Thymus (tissue), 11 donors: Measurements from ENCODE around the gene ILDR2. TPM values are rescaled to one million over a fixed set of nuclear protein-coding genes. Genes with fewer than 3 reads are reported as not detected.

Source experiments
- DNase-seq, 9 donors: peaks; one replicate each; pipeline ENCODE4 v3.0.0-alpha.2; 2013; ENCODE audit warnings: low spot score in 9 of 9, low read depth in 6 of 9, missing footprints in 1 of 9
- H3K27ac ChIP-seq, 2 donors: one replicate each; pipeline ENCODE4 v1.5.1; 2013; ENCODE audit warnings: control low read depth in 1 of 2, low read depth in 1 of 2, low read length in 1 of 2, mild to moderate bottlenecking in 1 of 2, moderate library complexity in 1 of 2
- H3K27me3 ChIP-seq, 2 donors: one replicate each; pipeline ENCODE4 v1.5.1; 2013; ENCODE audit warnings: low read length in 1 of 2; ENCODE audit not compliant: control insufficient read depth in 2 of 2, insufficient read depth in 1 of 2
- H3K36me3 ChIP-seq, 2 donors: one replicate each; pipeline ENCODE4 v1.5.1; 2013; ENCODE audit warnings: low read length in 1 of 2, mild to moderate bottlenecking in 1 of 2, moderate library complexity in 1 of 2; ENCODE audit not compliant: control insufficient read depth in 2 of 2, insufficient read depth in 2 of 2
- H3K4me1 ChIP-seq, 2 donors: one replicate each; pipeline ENCODE4 v1.5.1; 2013; ENCODE audit warnings: low read length in 2 of 2; ENCODE audit not compliant: control insufficient read depth in 2 of 2, insufficient read depth in 2 of 2
- H3K4me3 ChIP-seq, 2 donors: one replicate each; pipeline ENCODE4 v1.5.1; 2013; ENCODE audit warnings: low read length in 2 of 2, control low read depth in 1 of 2, mild to moderate bottlenecking in 1 of 2
- H3K9me3 ChIP-seq, 2 donors: one replicate each; pipeline ENCODE4 v1.5.1; 2013; ENCODE audit warnings: low read length in 1 of 2, mild to moderate bottlenecking in 1 of 2; ENCODE audit not compliant: control insufficient read depth in 2 of 2, insufficient read depth in 1 of 2
- WGBS: extraction: QIAGEN DNeasy Blood & Tissue Kit; methylation state at CpG from one replicate; pipeline ENCODE4 v1.1.7; 2013; 5-methylcytosine and 5-hydroxymethylcytosine counted together
- polyA plus RNA-seq: library from polyadenylated mRNA; stranded (reverse); fragments of 200-250 nt; gene quantifications from one replicate; pipeline ENCODE4 v1.2.3, GENCODE V29; 2013
- total RNA-seq: library from RNA; stranded (reverse); fragments of 120-200 nt; gene quantifications from one replicate; pipeline ENCODE4 v1.2.4, GENCODE V29; 2013
- donor health status: healthy.

Gene ILDR2
- total and polyA plus RNA-seq, 2 donors: 0.46 to 0.90 TPM

DNA sequence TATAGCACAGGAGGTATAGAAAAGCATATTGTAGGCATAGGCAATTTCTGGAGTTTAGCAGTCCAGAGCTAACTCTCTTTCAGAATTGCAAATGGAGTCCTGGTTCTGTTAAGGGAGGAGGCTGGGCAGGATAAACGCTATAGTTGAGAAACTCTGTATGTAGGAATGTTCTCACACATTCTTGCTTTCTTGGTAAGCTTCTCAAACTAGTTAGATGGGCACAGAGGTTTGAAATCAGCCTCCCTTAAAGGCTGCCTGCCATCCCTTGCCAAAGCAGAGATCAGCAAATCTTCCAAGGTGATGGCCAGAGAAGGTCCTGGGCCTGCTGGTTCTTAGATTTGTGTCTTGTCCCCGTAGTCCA lies 56.4 kb downstream of the ILDR2 start:
- Histone ChIP-seq H3K4me1 (peaks cover 0 to 3% of the 10 kb centered on the region in 2 donors), H3K9me3 (no peaks in the 10 kb centered on the region), H3K4me3 (no peak overlapping the region), H3K27me3 (peaks cover 18 to 49% of the 10 kb centered on the region in 2 donors), H3K36me3 (no peaks in the 10 kb centered on the region), H3K27ac (no peak overlapping the region)
- no peak for DNase-seq
- 96% methylated on average over 2 of the region's 2 CpGs for WGBS

DNA sequence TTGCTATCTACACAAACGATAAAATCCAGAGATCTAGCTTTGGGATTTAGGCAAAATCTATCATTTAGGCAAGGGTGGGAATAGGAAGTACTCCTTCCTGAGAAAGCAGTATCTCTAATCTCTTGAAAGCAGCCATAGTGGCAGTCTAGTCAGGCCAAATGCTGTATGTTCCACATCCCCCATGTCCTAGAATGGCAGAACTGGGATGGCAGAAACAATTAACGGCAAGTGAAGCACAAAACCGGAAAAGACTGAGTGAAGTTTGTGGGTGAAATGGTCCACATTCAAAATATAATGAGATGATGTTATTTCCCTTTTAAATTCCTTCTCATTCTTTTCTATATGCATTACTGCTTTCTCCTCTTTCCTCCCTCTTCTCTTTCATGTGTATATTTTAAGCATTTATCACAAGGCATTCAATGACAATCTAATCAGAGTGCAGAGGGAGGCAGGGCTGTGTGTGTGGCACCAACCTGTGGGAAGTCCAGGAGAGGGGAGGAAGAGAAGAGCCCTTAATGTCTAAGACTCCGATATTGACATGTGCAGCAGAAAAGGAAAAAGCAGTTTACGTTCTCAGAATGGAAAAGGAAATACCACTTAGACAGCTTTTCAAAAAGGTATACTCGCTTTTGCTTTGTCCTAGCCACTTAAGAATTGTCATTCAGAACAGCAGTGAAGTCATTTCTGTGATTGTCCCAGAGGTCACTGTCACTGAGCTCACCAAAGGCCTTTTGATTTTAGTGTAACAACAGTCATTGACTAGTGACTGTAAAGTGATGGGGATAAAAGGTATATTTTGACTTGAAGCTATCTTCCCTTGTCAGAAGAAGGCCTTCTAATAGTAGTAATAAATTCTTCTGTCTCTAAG lies 57.0 kb downstream of the ILDR2 start:
- no peak overlapping the region for H3K27ac ChIP-seq
- no peaks in the 10 kb centered on the region for H3K36me3 ChIP-seq
- 97% methylated on average over 6 of the region's 6 CpGs for WGBS
- H3K9me3 ChIP-seq: no peaks in the 10 kb centered on the region
- peaks cover 18 to 49% of the 10 kb centered on the region in 2 donors for H3K27me3 ChIP-seq
- no peak overlapping the region for H3K4me3 ChIP-seq
- no peak for DNase-seq
- peaks cover 0 to 3% of the 10 kb centered on the region in 2 donors for H3K4me1 ChIP-seq

DNA sequence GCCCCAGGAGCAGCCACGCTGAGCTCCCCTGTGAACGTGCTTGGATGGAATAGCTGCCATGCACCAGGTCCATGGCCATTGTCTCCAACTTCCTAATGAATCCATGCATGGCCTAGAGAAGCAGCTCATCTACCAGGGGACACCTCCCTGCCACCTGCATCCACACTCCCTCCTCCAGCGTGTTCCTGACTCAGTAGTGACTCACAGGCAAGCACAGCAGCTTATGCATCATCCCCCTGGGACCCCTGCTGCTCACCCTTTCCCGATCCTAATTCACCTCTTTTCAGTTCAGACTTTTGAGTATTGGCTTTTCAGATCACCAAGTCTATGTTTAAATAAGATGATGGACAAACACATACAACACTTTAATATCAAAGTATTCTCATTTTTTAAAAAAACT lies 59.4 kb downstream of the ILDR2 start:
- DNase-seq: no peak
- no peaks in the 10 kb centered on the region for H3K4me1 ChIP-seq
- peaks cover 11 to 27% of the 10 kb centered on the region in 2 donors for H3K27me3 ChIP-seq
- 98% methylated on average over 4 of the region's 4 CpGs for WGBS
- no peak overlapping the region for H3K4me3 ChIP-seq
- no peaks in the 10 kb centered on the region for H3K36me3 ChIP-seq
- H3K9me3 ChIP-seq: no peaks in the 10 kb centered on the region
- H3K27ac ChIP-seq: no peak overlapping the region

DNA sequence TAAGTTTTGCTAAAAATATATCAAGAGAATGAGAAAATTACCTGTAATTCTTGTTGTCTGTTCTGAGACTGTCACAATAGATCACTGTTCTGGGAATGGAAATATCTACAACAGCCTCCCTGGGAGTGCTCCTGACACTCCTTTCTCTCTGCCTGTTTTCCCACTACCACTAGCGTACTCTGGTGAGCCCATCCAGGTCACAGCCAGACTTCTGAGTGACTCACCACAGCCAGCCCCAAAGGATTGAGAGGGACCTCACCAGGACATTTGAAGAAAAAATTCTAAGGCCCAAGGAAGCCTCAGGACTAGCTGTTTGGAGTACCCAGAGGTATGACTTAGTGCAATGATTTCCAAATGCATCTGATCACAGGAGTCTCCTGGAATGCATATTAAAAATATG lies 60.3 kb downstream of the ILDR2 start:
- Histone ChIP-seq H3K4me3 (no peak overlapping the region), H3K27ac (no peak overlapping the region), H3K9me3 (no peaks in the 10 kb centered on the region), H3K27me3 (peaks cover 4 to 18% of the 10 kb centered on the region in 2 donors), H3K36me3 (no peaks in the 10 kb centered on the region), H3K4me1 (no peaks in the 10 kb centered on the region)
- DNase-seq: no peak
- WGBS: 98% methylated on average over 1 of the region's 1 CpG

DNA sequence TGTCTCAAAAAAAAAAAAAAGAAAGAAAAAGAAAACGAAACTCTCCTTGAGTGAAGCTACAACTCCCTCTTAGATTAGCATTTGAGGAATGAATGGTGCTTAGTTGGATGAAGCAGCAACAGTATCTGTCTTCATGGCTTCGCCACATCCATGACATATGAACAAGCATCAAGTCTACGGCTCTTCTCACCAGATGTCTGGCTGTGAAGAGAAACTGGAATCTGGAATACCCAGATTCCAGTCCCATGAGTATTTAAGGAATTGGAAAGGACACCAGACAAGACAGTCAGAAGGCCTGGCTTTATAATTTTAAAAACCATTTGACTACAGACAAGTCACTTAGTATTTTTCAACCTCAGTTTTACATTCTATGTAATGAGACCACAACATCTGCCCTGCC lies 61.2 kb downstream of the ILDR2 start:
- DNase-seq: no peak
- Histone ChIP-seq H3K27ac (no peak overlapping the region), H3K9me3 (no peaks in the 10 kb centered on the region), H3K27me3 (peaks cover 0 to 8% of the 10 kb centered on the region in 2 donors), H3K4me3 (no peak overlapping the region), H3K36me3 (no peaks in the 10 kb centered on the region), H3K4me1 (no peaks in the 10 kb centered on the region)
- 96% methylated on average over 3 of the region's 3 CpGs for WGBS

DNA sequence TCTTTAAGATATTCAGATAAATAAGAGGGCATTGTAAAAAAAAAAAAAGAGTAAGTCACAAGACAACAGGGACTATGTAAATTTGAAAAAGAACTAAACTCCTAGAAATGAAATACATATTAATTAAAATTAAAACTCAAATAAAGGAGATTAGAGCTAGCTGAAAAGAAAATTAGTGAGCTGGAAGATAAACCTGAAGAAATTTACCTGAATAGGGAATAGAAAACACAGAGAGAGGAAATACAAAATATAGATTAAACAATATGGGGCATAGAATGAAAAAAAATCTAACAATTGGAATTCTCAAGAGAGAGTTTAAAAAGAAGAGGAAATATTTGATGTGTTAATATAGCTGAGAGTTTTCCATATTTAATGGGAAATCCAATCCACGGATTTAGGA lies 63.7 kb downstream of the ILDR2 start:
- Histone ChIP-seq H3K4me1 (no peaks in the 10 kb centered on the region), H3K27ac (no peak overlapping the region), H3K36me3 (no peaks in the 10 kb centered on the region), H3K4me3 (no peak overlapping the region), H3K9me3 (no peaks in the 10 kb centered on the region), H3K27me3 (no peaks in the 10 kb centered on the region)
- WGBS: 95% methylated on average over 1 of the region's 1 CpG
- no peak for DNase-seq

DNA sequence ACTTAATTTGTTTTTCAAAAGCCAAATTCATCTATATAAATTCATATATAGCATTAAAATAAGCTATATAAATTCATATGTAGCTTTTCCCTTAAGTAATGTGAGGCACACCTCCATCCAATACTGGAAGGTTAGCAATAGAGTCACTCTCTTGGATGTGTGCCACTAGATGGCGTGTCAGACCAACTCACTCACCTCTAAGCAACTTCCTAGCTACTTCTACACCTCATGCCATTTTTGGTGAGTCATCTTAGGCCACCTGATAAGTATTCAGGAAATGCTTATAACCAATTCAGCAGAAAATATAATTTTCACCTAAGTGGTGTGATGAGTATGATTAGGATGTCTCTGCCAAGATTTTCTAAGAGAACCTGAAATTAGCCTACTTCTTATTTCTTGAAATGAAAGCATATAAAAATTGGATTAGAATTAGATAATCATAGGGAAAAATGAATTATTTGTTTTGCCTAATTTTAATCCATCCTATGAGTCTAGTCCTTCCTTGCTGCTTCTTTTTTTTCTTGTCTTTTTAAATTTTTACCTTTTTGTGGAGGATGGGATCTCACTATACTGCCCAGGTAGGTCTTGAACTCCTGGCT lies 64.8 kb downstream of the ILDR2 start:
- DNase-seq: peak; percentile 56 to 92 (median 82)
- Histone ChIP-seq H3K36me3 (no peaks in the 10 kb centered on the region), H3K27me3 (no peaks in the 10 kb centered on the region), H3K4me1 (no peaks in the 10 kb centered on the region), H3K9me3 (no peaks in the 10 kb centered on the region), H3K4me3 (no peak overlapping the region), H3K27ac (no peak overlapping the region)
- WGBS: 0% methylated on average over 1 of the region's 1 CpG

DNA sequence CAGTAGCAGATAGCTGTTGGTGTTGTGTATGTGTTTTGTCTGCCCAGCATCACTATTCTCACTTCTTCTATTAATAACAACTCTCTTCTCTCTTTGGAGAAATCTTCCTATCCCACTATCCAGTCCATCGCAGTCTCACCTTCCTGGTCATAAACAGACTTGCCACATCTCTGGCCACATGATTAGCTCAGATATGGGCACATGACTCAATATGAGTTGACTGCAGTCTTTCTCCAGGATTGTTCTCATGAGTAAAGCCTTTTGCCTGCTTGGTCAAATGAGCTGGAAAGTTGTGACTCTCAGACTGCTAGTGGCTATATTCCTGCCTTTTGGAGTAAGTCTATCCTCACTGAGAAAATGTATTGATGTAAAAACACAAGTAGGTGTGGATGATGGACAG lies 66.4 kb downstream of the ILDR2 start:
- DNase-seq: no peak
- Histone ChIP-seq H3K4me3 (no peak overlapping the region), H3K27ac (no peak overlapping the region), H3K36me3 (no peaks in the 10 kb centered on the region), H3K27me3 (no peaks in the 10 kb centered on the region), H3K4me1 (no peaks in the 10 kb centered on the region), H3K9me3 (no peaks in the 10 kb centered on the region)
- 100% methylated on average over 1 of the region's 1 CpG for WGBS

DNA sequence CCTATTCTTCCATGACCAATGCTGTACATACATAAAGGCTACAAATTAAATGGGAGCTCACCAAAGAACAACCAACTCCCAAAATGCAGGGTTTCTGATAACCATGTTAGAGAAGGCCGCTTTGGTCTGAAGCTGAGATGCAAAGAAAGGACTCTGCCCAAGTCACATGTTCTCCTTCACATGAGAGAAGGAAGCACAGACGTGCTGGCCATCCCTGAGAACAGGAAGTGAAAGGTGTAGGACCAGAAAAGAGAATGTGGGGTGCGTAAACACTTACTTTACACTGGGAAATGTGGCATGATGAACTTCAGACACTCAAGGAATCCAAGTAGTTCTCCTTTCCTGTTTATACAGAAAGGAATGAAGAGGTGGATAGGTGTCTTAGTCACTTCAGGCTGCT lies 67.6 kb downstream of the ILDR2 start:
- Histone ChIP-seq H3K36me3 (no peaks in the 10 kb centered on the region), H3K4me1 (no peaks in the 10 kb centered on the region), H3K9me3 (no peaks in the 10 kb centered on the region), H3K4me3 (no peak overlapping the region), H3K27ac (no peak overlapping the region), H3K27me3 (no peaks in the 10 kb centered on the region)
- no peak for DNase-seq
- 68% methylated on average over 3 of the region's 3 CpGs for WGBS
